Cardiac muscle cell (in vitro differentiated cells and primary cell): ENCODE measurements around the gene PRKG1. TPM values are rescaled to one million over a fixed set of nuclear protein-coding genes. Genes with fewer than 3 reads are reported as not detected.

Source experiments
- DNase-seq, 2 donors: peaks; one replicate each; pipeline versions ENCODE4 v3.0.0 to v3.0.0-alpha.2; 2010 to 2017; ENCODE audit warnings: low read depth in 1 of 2, low spot score in 1 of 2
- H3K27ac ChIP-seq: fragments of 200-600 bp; sonication (generic); 2 replicates; pipeline ENCODE4 v1.5.1; 2016
- H3K27me3 ChIP-seq: fragments of 200-600 bp; sonication (generic); 2 replicates; pipeline ENCODE4 v1.6.0; 2016; ENCODE audit warnings: control low read depth
- H3K36me3 ChIP-seq: fragments of 200-600 bp; sonication (generic); 2 replicates; pipeline ENCODE4 v1.5.1; 2016; ENCODE audit warnings: control low read depth
- H3K4me1 ChIP-seq: fragments of 200-600 bp; sonication (generic); 2 replicates; pipeline ENCODE4 v1.8.1; 2017; ENCODE audit warnings: low read depth, mild to moderate bottlenecking, mixed run types
- H3K4me3 ChIP-seq: fragments of 200-600 bp; sonication (generic); 2 replicates; pipeline ENCODE4 v1.5.1; 2016; ENCODE audit warnings: mild to moderate bottlenecking
- H3K9me3 ChIP-seq: fragments of 200-600 bp; sonication (generic); 2 replicates; pipeline ENCODE4 v1.5.1; 2017; ENCODE audit warnings: low read depth, mild to moderate bottlenecking, control low read depth
- CTCF ChIP-seq: IDR thresholded peaks from 2 replicates; pipeline ENCODE4 v1.5.1; 2012; ENCODE audit warnings: low read depth, mild to moderate bottlenecking, low read length
- polyA plus RNA-seq: library from polyadenylated mRNA; unstranded; fragments of >200 nt; fragmentation: Nextera tagmentation; extraction: Ambion mirVana; gene quantifications from 2 replicates; pipeline ENCODE4 v1.2.1, GENCODE V29; 2016
- total RNA-seq: library from RNA; depleted of rRNA; stranded (reverse); fragments of >200 nt; gene quantifications from 2 replicates; pipeline ENCODE4 v1.2.3, GENCODE V29; 2016

The PRKG1 gene
- total and polyA plus RNA-seq, 2 experiments from 2014 or later: 2.9 to 13.3 TPM

DNA sequence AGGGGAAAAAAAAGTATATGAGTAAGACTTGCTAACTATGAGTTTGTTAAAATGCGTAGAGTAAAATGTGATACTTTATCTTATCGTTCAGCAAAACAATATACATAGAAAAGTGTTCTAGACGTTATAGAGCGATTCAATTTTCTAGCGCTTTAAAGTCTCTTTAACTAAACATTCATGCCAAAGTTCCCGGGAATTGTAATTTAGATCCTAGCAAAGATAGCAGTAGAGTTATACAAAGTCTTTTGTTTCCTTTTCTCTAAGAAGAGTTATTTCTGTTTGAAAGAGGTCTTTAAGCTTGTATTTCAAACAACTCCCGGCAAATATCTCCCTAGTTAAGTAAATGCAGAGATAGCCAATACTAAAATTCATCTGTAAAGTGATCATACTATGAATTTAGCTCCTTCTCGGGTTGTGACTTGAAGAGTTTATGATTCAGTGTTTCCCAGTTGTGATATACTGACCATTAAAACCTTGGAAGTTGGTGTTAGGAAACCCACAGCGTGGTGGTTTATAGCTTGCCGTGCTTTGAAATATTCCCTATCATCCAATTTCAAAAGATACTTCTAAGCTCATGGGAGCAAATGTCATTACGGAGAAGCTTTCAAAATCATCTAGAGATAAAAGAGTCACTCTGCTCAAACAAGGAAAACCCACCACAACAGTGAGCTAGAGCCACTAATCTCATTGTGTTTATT is 453.4 kb downstream of the PRKG1 start:
- peak in 1 of 2 donors; percentile 34 for DNase-seq
- no peaks in the 10 kb centered on the region for H3K27me3 ChIP-seq
- H3K27ac ChIP-seq: no peak overlapping the region
- no peaks in the 10 kb centered on the region for H3K36me3 ChIP-seq
- no peaks in the 10 kb centered on the region for H3K9me3 ChIP-seq
- H3K4me3 ChIP-seq: no peak overlapping the region
- TF ChIP-seq CTCF: no peak
- H3K4me1 ChIP-seq: peaks cover 5% of the 10 kb centered on the region

DNA sequence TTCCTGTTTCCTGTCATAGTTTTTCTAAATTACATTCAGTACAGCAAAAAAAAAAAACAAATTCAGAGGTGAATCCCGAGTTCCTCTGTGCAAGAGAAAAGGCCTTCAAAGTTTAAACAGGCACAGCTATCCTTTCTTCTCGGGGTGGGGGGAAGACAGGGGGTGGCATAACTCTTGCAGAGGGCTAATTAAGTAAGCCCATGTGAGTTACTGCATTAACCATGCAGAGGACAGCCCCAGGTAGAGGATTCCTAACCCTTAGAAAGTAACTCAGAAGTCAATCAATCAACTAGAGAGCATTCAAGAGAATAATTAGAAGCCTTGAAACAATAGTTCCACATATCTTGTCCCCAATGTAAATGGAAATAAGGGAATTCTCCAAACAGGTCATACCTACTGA is 454.2 kb downstream of the PRKG1 start:
- TF ChIP-seq CTCF: no peak
- no peak overlapping the region for H3K27ac ChIP-seq
- H3K4me1 ChIP-seq: peaks cover 5% of the 10 kb centered on the region
- H3K9me3 ChIP-seq: no peaks in the 10 kb centered on the region
- H3K4me3 ChIP-seq: no peak overlapping the region
- DNase-seq: no peak
- H3K27me3 ChIP-seq: no peaks in the 10 kb centered on the region
- H3K36me3 ChIP-seq: no peaks in the 10 kb centered on the region

- peak in 1 of 2 donors; percentile 10 for DNase-seq
- Histone ChIP-seq H3K4me3 (no peak overlapping the region), H3K27me3 (no peaks in the 10 kb centered on the region), H3K36me3 (no peaks in the 10 kb centered on the region), H3K27ac (no peak overlapping the region), H3K4me1 (peaks cover 5% of the 10 kb centered on the region), H3K9me3 (no peaks in the 10 kb centered on the region)
- TF ChIP-seq CTCF: no peak
Measured at GRCh38 chr10:51530541-51530940, 456.3 kb downstream of the PRKG1 start.

- Histone ChIP-seq H3K4me1 (peaks cover 5% of the 10 kb centered on the region), H3K27me3 (no peaks in the 10 kb centered on the region), H3K9me3 (no peaks in the 10 kb centered on the region), H3K27ac (no peak overlapping the region), H3K4me3 (no peak overlapping the region), H3K36me3 (no peaks in the 10 kb centered on the region)
- no peak for DNase-seq
- no peak for TF ChIP-seq CTCF
Measured at GRCh38 chr10:51532044-51532443, 457.8 kb downstream of the PRKG1 start.

- Histone ChIP-seq H3K4me1 (no peaks in the 10 kb centered on the region), H3K36me3 (no peaks in the 10 kb centered on the region), H3K27ac (no peak overlapping the region), H3K27me3 (no peaks in the 10 kb centered on the region), H3K4me3 (no peak overlapping the region), H3K9me3 (no peaks in the 10 kb centered on the region)
- no peak for DNase-seq
- TF ChIP-seq CTCF: no peak
Measured at GRCh38 chr10:51542853-51543252, 468.6 kb downstream of the PRKG1 start.

DNA sequence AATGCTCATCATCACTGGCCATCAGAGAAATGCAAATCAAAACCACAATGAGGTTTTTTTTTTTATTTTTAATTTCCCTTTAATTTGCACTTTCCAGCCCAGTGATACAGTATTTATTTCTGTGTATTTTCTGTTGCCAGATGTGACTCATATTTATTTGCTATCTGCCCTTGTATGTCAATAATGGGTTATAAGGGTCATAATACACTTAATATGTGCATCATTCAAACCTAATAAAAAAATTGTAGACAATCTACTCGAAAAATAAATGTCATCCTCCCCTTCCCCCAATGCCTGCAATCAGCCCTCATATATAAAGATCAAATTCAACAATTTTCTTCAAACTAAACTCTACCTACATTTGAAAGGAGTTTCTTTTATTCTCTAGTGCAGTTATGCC is 470.6 kb downstream of the PRKG1 start:
- no peak for DNase-seq
- H3K4me3 ChIP-seq: no peak overlapping the region
- TF ChIP-seq CTCF: no peak
- H3K9me3 ChIP-seq: no peaks in the 10 kb centered on the region
- H3K4me1 ChIP-seq: no peaks in the 10 kb centered on the region
- H3K27me3 ChIP-seq: no peaks in the 10 kb centered on the region
- H3K27ac ChIP-seq: no peak overlapping the region
- H3K36me3 ChIP-seq: no peaks in the 10 kb centered on the region
